ENCODE measurements around the gene SUSD1.

DNA sequence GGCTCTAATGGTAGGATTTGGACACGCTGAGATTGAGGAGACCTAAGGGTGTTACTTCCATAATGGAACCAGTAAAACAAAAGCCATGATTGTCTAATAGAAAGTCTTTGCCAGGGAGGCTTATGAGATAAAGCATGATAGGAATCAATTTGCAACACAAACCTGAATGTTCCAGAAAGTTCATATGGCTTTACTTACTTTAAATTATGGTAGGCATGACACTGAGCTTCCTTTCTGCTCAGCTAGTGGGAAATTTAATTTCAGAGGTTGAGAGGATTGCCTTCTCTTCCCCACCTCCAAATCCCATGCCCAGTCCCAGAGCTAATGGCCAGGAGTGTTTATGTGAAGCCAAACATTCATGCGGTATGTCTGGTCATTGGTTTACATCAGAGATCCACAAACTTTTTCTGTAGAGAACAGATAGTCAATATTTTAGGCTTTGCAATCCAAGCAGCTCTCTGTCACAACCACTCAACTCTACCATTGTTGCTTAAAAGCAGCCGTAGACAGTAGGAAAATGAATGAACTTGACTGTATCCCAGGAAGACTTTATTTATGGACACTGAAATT is 164.0 kb downstream of the SUSD1 start:
- TF ChIP-seq POLR2A (IDR thresholded peaks at IDR 0.05), result no peak
- TF ChIP-seq CTCF (IDR thresholded peaks at IDR 0.05), result no peak

Data from body of pancreas (tissue), 4 donors.